NT2/D1 (cell line): Measurements from ENCODE around the gene CCSER1.

ENCODE experiments used
- SUZ12 ChIP-seq: IDR thresholded peaks from 2 replicates; pipeline ENCODE4 v1.6.1; 2011; ENCODE audit not compliant: insufficient read length, insufficient read depth; ENCODE audit errors: extremely low read depth
- YY1 ChIP-seq: IDR thresholded peaks from 2 replicates; pipeline ENCODE4 v1.6.1; 2011; ENCODE audit not compliant: insufficient read length, insufficient read depth
- ZNF274 ChIP-seq: IDR thresholded peaks from 2 replicates; pipeline ENCODE4 v1.6.1; 2011; ENCODE audit warnings: mild to moderate bottlenecking, low read depth, low read length

- TF ChIP-seq ZNF274 (no peak), YY1 (no peak), SUZ12 (no peak)
Observed at GRCh38 chr4:90584051-90584450, 456.9 kb downstream of the CCSER1 start.
